ENCODE results near the gene GSTM3.
"Not testable (repeated sequence)": the region's sequence is repeated elsewhere in the genome, so short reads cannot be mapped to it uniquely, and the experiment has no call there.

- not testable (repeated sequence) for TF ChIP-seq POLR2AphosphoS5 (IDR thresholded peaks at IDR 0.05); CTCF (IDR thresholded peaks at IDR 0.05 in 8 of 11, conservative IDR thresholded peaks at IDR 0.05 in 3 of 11); POLR2A (IDR thresholded peaks at IDR 0.05)
These were observed 31.9 kb downstream of the GSTM3 start for GRCh38 chr1:109708949-109709348.
